H9 (cell line): ENCODE measurements around the gene SCIN. TPM values are rescaled to one million over a fixed set of nuclear protein-coding genes. Genes with fewer than 3 reads are reported as not detected.

Source experiments
- DNase-seq: peaks from one replicate; pipeline ENCODE4 v3.0.0-alpha.2; 2017
- H2AFZ ChIP-seq: one replicate; pipeline ENCODE4 v1.6.1; 2013; ENCODE audit warnings: mild to moderate bottlenecking, low read length, control low read depth, moderate library complexity
- H2AK5ac ChIP-seq: 2 replicates; pipeline ENCODE4 v1.6.1; 2013; ENCODE audit warnings: low read length, control low read depth, mixed read lengths; ENCODE audit not compliant: insufficient read length
- H2BK120ac ChIP-seq: one replicate; pipeline ENCODE4 v1.6.1; 2013; ENCODE audit warnings: low read depth, mild to moderate bottlenecking, low read length, control low read depth, inconsistent platforms; ENCODE audit not compliant: poor library complexity, severe bottlenecking
- H2BK12ac ChIP-seq: 2 replicates; pipeline ENCODE4 v1.6.1; 2013; ENCODE audit warnings: low read length, control low read depth, mixed read lengths, low read depth; ENCODE audit not compliant: insufficient read length
- H2BK15ac ChIP-seq: 2 replicates; pipeline ENCODE4 v1.6.1; 2013; ENCODE audit warnings: low read depth, low read length, control low read depth
- H2BK20ac ChIP-seq: one replicate; pipeline ENCODE4 v1.6.1; 2013; ENCODE audit warnings: low read depth, mild to moderate bottlenecking, low read length, control low read depth, inconsistent platforms; ENCODE audit not compliant: poor library complexity, severe bottlenecking
- H2BK5ac ChIP-seq: 2 replicates; pipeline ENCODE4 v1.6.1; 2013; ENCODE audit warnings: low read length, control low read depth, mixed read lengths; ENCODE audit not compliant: insufficient read length
- H3K14ac ChIP-seq: 2 replicates; pipeline ENCODE4 v1.6.1; 2013; ENCODE audit warnings: low read length, control low read depth; ENCODE audit not compliant: insufficient read depth
- H3K18ac ChIP-seq: 2 replicates; pipeline ENCODE4 v1.6.1; 2013; ENCODE audit warnings: low read depth, mild to moderate bottlenecking, mixed read lengths, low read length, control low read depth; ENCODE audit not compliant: insufficient read length
- H3K23ac ChIP-seq: 2 replicates; pipeline ENCODE4 v1.6.1; 2013; ENCODE audit warnings: low read length, control low read depth, mixed read lengths, low read depth; ENCODE audit not compliant: insufficient read length
- H3K23me2 ChIP-seq: 2 replicates; pipeline ENCODE4 v1.6.1; 2013; ENCODE audit warnings: low read depth, mild to moderate bottlenecking, mixed read lengths, low read length, control low read depth; ENCODE audit not compliant: insufficient read length, poor library complexity, severe bottlenecking
- H3K27ac ChIP-seq: 2 replicates; pipeline ENCODE4 v1.5.1; 2013; ENCODE audit warnings: low read length, control low read depth, mixed read lengths, low read depth; ENCODE audit not compliant: insufficient read length
- H3K27me3 ChIP-seq: 2 replicates; pipeline ENCODE4 v1.6.1; 2013; ENCODE audit warnings: low read length, control low read depth, inconsistent platforms; ENCODE audit not compliant: insufficient read depth
- H3K4ac ChIP-seq: 2 replicates; pipeline ENCODE4 v1.6.1; 2013; ENCODE audit warnings: low read depth, mild to moderate bottlenecking, control low read depth, inconsistent platforms, low read length, moderate library complexity
- H3K4me1 ChIP-seq: 2 replicates; pipeline ENCODE4 v1.6.1; 2013; ENCODE audit warnings: low read length, control low read depth, inconsistent platforms; ENCODE audit not compliant: insufficient read depth
- H3K4me2 ChIP-seq: 2 replicates; pipeline ENCODE4 v1.6.1; 2013; ENCODE audit warnings: low read length, control low read depth, mixed read lengths; ENCODE audit not compliant: insufficient read length, insufficient read depth
- H3K56ac ChIP-seq: 2 replicates; pipeline ENCODE4 v1.6.1; 2013; ENCODE audit warnings: low read depth, mild to moderate bottlenecking, mixed read lengths, low read length, control low read depth; ENCODE audit not compliant: insufficient read length
- H3K79me1 ChIP-seq: 2 replicates; pipeline ENCODE4 v1.6.1; 2013; ENCODE audit warnings: low read depth, mild to moderate bottlenecking, moderate library complexity, low read length, control low read depth, inconsistent platforms; ENCODE audit not compliant: insufficient read depth, poor library complexity, severe bottlenecking
- H3K79me2 ChIP-seq: 2 replicates; pipeline ENCODE4 v1.6.1; 2013; ENCODE audit warnings: low read length, control low read depth, inconsistent platforms; ENCODE audit not compliant: insufficient read depth
- H3K9ac ChIP-seq: 2 replicates; pipeline ENCODE4 v1.6.1; 2013; ENCODE audit warnings: low read length, control low read depth, mixed read lengths; ENCODE audit not compliant: insufficient read length; ENCODE audit errors: extremely low read depth
- H3K9me3 ChIP-seq: one replicate; pipeline ENCODE4 v1.6.1; 2013; ENCODE audit warnings: low read depth, low read length, inconsistent platforms; ENCODE audit not compliant: control insufficient read depth
- H3T11ph ChIP-seq: one replicate; pipeline ENCODE4 v1.6.1; 2013; ENCODE audit warnings: mild to moderate bottlenecking, low read length, control low read depth, inconsistent platforms
- H4K20me1 ChIP-seq: one replicate; pipeline ENCODE4 v1.6.1; 2013; ENCODE audit not compliant: control insufficient read depth, insufficient read length, insufficient read depth
- H4K5ac ChIP-seq: 2 replicates; pipeline ENCODE4 v1.6.1; 2013; ENCODE audit warnings: low read depth, mild to moderate bottlenecking, mixed read lengths, low read length, control low read depth; ENCODE audit not compliant: insufficient read length
- H4K8ac ChIP-seq: replicated peaks from 2 replicates; pipeline ENCODE4 v1.6.1; 2013; ENCODE audit warnings: low read length, control low read depth, mixed read lengths, low read depth; ENCODE audit not compliant: insufficient read length
- H4K91ac ChIP-seq: 2 replicates; pipeline ENCODE4 v1.6.1; 2013; ENCODE audit warnings: low read depth, mild to moderate bottlenecking, moderate library complexity, mixed read lengths, low read length, control low read depth; ENCODE audit not compliant: insufficient read length
- H3K27ac Mint-ChIP-seq, 3 experiments: 2 replicates in 2 of 3; 3 replicates in 1 of 3; pipeline ENCODE4 v1.8.0; 2020 to 2021; ENCODE audit warnings: mixed read lengths in 3 of 3, mild to moderate bottlenecking in 1 of 3, moderate library complexity in 1 of 3
- H3K27me3 Mint-ChIP-seq: 2 replicates; pipeline ENCODE4 v1.8.0; 2021; ENCODE audit warnings: low read depth, mild to moderate bottlenecking, moderate library complexity, mixed read lengths
- H3K36me3 Mint-ChIP-seq, 3 experiments: 2 replicates in 2 of 3; 3 replicates in 1 of 3; pipeline ENCODE4 v1.8.0; 2020 to 2021; ENCODE audit warnings: low read depth in 3 of 3, mixed read lengths in 3 of 3; ENCODE audit not compliant: insufficient read depth in 1 of 3
- H3K4me1 Mint-ChIP-seq, 2 experiments: 2 replicates each; pipeline ENCODE4 v1.8.0; 2020; ENCODE audit warnings: mixed read lengths in 2 of 2
- H3K4me3 Mint-ChIP-seq, 2 experiments: 2 replicates in 1 of 2; 3 replicates in 1 of 2; pipeline ENCODE4 v1.8.0; 2020 to 2021; ENCODE audit warnings: mild to moderate bottlenecking in 2 of 2, mixed read lengths in 2 of 2, moderate library complexity in 1 of 2
- H3K9me3 Mint-ChIP-seq, 2 experiments: 2 replicates in 1 of 2; 3 replicates in 1 of 2; pipeline ENCODE4 v1.8.0; 2020; ENCODE audit warnings: mild to moderate bottlenecking in 2 of 2, mixed read lengths in 2 of 2, moderate library complexity in 1 of 2
- CTCF ChIP-seq: fragments of 200-600 bp; sonication (generic); conservative IDR thresholded peaks from 3 replicates; pipeline ENCODE4 v1.8.0; 2021; ENCODE audit warnings: antibody characterized with exemption, mild to moderate bottlenecking
- WGBS: extraction: QIAGEN DNeasy Blood & Tissue Kit; methylation state at CpG from one replicate; pipeline ENCODE4 v1.1.7; 2013; ENCODE audit warnings: missing lambda C conversion rate, low lambda C conversion rate, mixed read lengths; ENCODE audit not compliant: insufficient read length; ENCODE audit errors: extremely low coverage; 5-methylcytosine and 5-hydroxymethylcytosine counted together
- total RNA-seq: library from RNA; stranded (reverse); gene quantifications from 2 replicates; pipeline ENCODE4 v1.2.1, GENCODE V29; 2021

SCIN gene
- total RNA-seq, 1 experiment from 2014 or later, result 0.44 TPM

- H3K4me1 ChIP-seq, result no peaks in the 10 kb centered on the region
- no peak for DNase-seq
- no peak overlapping the region for H2BK120ac ChIP-seq
- no peak overlapping the region for H3K56ac ChIP-seq
- H2BK12ac ChIP-seq, result no peak overlapping the region
- no peak overlapping the region for H4K91ac ChIP-seq
- no peak overlapping the region for H3K4me3 Mint-ChIP-seq
- no peaks in the 10 kb centered on the region for H3K79me2 ChIP-seq
- no peak overlapping the region for H2BK20ac ChIP-seq
- H2AK5ac ChIP-seq, result no peak overlapping the region
- no peak overlapping the region for H2BK5ac ChIP-seq
- H2AFZ ChIP-seq, result no peak overlapping the region
- no peaks in the 10 kb centered on the region for H4K20me1 ChIP-seq
- H3K27ac ChIP-seq, result no peak overlapping the region
- TF ChIP-seq CTCF, result no peak
- H3K4ac ChIP-seq, result no peak overlapping the region
- H3K9me3 ChIP-seq, result no peaks in the 10 kb centered on the region
- H3K9ac ChIP-seq, result no peak overlapping the region
- H3K79me1 ChIP-seq, result no peaks in the 10 kb centered on the region
- H4K8ac ChIP-seq, result no peak overlapping the region
- no peaks in the 10 kb centered on the region for H3K23me2 ChIP-seq
- no peak overlapping the region for H2BK15ac ChIP-seq
- no peaks in the 10 kb centered on the region for H3K27me3 ChIP-seq
- H3K9me3 Mint-ChIP-seq, result peaks cover 0 to 2% of the 10 kb centered on the region in 2 experiments; a peak in 1 of 5 replicates
- no peaks in the 10 kb centered on the region for H3K4me1 Mint-ChIP-seq
- H3K23ac ChIP-seq, result no peak overlapping the region
- peaks cover 0 to 4% (median 0%) of the 10 kb centered on the region in 3 experiments; a peak in 2 of 7 replicates for H3K36me3 Mint-ChIP-seq
- no peak overlapping the region for H3K4me2 ChIP-seq
- H3K27me3 Mint-ChIP-seq, result no peaks in the 10 kb centered on the region; the same call in 1 of the 2 replicates
- H3K18ac ChIP-seq, result no peak overlapping the region
- no peak overlapping the region for H4K5ac ChIP-seq
- H3K14ac ChIP-seq, result no peak overlapping the region
- WGBS, result no CpG with 5 or more reads among the region's 2 CpGs
- H3K27ac Mint-ChIP-seq, result no peak overlapping the region
- H3T11ph ChIP-seq, result no peak overlapping the region
Observed at GRCh38 chr7:12583922-12584321, 13.4 kb downstream of the SCIN start.
